Middle frontal gyrus (tissue), 1 donor: ENCODE measurements around the gene CEP131.
"Not testable (repeated sequence)": the region's sequence is repeated elsewhere in the genome, so short reads cannot be mapped to it uniquely, and the experiment has no call there.

Source experiments
- DNase-seq: peaks from one replicate; pipeline ENCODE4 v3.0.0-alpha.2; 2015; ENCODE audit warnings: low spot score; ENCODE audit errors: extremely low spot score

CEP131 gene

GRCh38 chr17:81152288-81152828, 70.4 kb downstream of the CEP131 start:
- no peak for DNase-seq

GRCh38 chr17:81151278-81151677, 71.5 kb downstream of the CEP131 start:
- no peak for DNase-seq

GRCh38 chr17:81150377-81151077, 72.2 kb downstream of the CEP131 start:
- no peak for DNase-seq

GRCh38 chr17:81148986-81149533, 73.7 kb downstream of the CEP131 start:
- no peak for DNase-seq

- no peak for DNase-seq
Measured at GRCh38 chr17:81148571-81148970, 74.2 kb downstream of the CEP131 start.

GRCh38 chr17:81147701-81148100, 75.1 kb downstream of the CEP131 start:
- DNase-seq = no peak

GRCh38 chr17:81146208-81146607, 76.6 kb downstream of the CEP131 start:
- DNase-seq = not testable (repeated sequence)

- DNase-seq = no peak
Measured at GRCh38 chr17:81144423-81144781, 78.4 kb downstream of the CEP131 start.

GRCh38 chr17:81143717-81144422, 78.9 kb downstream of the CEP131 start:
- DNase-seq = no peak

- no peak for DNase-seq
Measured at GRCh38 chr17:81143200-81143527, 79.6 kb downstream of the CEP131 start.

- DNase-seq = no peak
Measured at GRCh38 chr17:81142301-81143199, 80.2 kb downstream of the CEP131 start.

- no peak for DNase-seq
Measured at GRCh38 chr17:81140695-81141094, 82.1 kb downstream of the CEP131 start.

GRCh38 chr17:81140018-81140417, 82.7 kb downstream of the CEP131 start:
- no peak for DNase-seq
